DOHH2 (cell line): ENCODE results near the gene MTOR.

Experiments used
- CTCF ChIP-seq: fragments of 200-600 bp; sonication (generic); IDR thresholded peaks from one replicate; pipeline ENCODE4 v1.5.1; 2014; ENCODE audit warnings: antibody characterized with exemption, mild to moderate bottlenecking, low read depth, low read length; ENCODE audit not compliant: poor library complexity, severe bottlenecking
- EZH2phosphoT487 ChIP-seq: fragments of 200-600 bp; sonication (generic); IDR thresholded peaks from 2 replicates; pipeline ENCODE4 v1.6.1; 2017; ENCODE audit warnings: borderline replicate concordance, mild to moderate bottlenecking, antibody characterized with exemption, low read length, moderate library complexity, mixed read lengths

- TF ChIP-seq CTCF = no peak
- TF ChIP-seq EZH2phosphoT487 = no peak
These were observed 23.8 kb upstream of the MTOR start for GRCh38 chr1:11285883-11286734.
